Measurements from ENCODE around the gene SCN5A.

The SCN5A gene

DNA sequence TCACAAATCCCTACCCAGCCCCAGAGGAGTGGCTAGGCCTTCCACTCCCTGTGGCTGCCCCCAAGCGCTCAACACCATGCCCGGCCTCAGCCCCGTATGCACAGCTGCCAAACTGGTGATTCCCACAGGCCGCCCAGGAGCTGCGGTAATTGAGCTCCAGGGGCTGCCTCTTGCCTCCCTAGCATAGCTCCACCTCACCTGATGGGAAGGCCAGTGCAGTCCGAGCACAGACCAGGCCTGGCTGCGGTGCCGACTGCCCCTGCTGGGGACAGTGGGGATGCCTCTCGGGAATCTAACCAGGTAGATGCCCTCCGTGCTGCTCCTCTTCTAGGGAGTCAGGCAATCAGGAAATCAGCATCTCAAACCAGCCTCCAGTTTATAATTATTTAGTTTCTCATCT, 25.9 kb downstream of the SCN5A start:
- no peak for DNase-seq (ENCODE audit: low spot score)

DNA sequence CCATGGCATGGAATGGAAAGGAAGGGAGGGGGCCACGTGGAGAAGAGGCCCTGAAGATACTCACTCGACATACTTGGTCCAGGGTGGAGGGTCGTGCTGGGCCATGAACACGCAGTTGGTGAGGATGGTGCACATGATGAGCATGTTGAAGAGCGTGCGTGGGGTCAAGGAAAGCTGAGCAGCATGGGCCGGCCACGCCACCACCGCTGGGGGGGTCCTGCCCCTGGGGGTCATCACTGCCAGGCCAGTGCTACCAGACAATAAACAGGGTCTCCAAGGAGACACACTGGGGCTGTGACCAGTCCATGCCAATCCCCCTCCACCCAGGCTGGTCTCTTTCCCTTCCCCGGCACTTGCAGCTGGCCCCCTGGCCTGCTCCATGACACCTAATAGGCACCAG, 27.2 kb downstream of the SCN5A start:
- no peak for DNase-seq (ENCODE audit: low spot score)

DNA sequence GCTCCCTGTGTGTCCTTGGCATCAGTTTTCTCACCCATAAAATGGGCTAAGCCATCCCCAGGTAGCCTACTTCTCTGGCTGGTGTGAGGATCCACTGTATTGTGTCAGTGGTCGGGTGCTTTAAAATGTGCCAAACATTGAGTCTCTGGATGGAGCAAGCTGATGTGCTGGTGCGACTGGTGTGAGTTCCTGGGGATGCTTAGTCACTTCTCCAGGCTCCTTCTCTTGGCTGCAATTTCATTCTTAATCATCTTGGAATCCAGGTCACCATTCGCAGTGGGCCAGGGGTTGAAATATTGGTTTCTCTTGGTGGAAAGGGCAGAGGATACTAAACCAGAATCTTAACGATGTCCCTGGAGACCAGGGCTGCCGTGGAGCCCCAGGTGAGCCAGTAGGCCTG, 29.3 kb downstream of the SCN5A start:
- DNase-seq (ENCODE audit: low spot score): no peak

DNA sequence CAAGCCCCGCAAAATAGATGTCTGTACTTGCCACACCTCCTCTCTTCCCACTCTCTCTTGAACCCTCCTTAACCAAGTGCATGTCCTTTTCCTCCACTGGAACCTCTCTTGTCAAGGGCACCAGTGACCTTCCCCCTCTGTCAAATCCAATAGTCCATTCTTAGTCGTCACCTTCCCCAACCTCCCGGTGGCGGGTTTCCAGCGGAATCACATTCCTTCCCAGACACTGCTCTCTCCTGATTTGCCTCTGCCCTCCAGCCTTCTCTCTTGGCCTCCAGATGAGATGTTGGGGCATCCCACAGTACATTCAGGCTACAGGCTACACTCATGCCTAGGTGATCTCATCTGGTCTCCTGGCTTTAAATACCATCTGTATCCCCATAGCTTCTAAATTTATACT, 31.1 kb downstream of the SCN5A start:
- no peak for DNase-seq (ENCODE audit: low spot score)

DNA sequence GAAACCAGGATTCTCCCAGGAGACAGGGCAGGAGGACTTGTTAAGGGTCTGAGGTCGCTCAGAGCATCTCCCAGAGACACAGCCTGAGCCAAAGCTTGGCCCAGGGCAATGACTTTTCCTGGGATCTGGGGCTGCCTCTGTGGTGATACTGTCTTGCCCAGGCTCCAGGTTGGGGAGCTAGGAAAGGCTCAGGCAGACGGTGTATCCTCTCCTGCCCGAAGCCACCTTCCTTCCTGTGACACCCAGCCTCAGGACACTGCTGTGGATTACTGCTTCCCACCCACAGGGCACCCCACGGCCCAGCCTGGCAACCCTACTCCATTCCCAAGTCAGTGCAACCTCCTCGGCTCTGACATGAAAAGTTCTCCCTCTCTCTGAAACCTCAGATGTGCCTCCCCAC, 31.9 kb downstream of the SCN5A start:
- no peak for DNase-seq (ENCODE audit: low spot score)

DNA sequence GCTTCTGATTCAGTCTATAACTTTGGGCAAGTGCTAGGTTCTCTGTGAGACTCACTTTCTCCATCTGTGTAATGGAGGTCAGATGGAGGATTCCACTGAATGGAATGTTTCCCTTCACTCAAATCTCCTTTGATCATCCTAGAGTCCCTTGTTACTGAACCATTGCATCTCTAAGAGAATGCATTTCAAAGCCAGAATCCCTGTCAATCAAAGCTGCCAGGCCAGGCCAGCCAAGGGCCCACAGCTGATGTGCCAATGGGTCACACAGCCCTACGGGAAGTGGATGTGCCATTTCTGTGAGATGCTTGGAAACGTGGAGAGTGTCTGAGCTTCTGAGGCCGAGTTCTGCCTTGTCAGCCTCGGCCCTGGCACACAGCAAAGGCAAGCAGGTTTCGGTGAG, 32.4 kb downstream of the SCN5A start:
- no peak for DNase-seq (ENCODE audit: low spot score)

DNA sequence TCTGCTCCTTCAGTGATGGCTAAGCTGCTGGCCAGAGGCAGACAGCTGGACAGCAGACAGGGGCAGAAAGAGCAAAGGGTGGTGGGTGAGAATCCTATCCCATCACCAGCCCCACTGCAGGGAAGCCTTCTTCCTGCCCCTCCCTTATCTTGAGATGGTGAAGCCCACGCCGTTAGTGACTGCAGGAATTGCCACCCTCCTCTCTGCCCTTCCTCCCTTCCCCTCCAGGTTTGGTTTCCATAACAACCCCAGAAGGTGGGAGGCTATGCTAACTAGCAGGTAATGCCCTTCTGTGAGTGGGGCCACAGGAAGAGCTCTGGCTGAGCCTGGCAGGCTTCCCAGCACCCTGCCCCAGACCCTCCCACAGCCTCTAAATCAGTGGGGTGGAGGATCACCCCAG, 32.8 kb downstream of the SCN5A start:
- DNase-seq (ENCODE audit: low spot score): no peak

DNA sequence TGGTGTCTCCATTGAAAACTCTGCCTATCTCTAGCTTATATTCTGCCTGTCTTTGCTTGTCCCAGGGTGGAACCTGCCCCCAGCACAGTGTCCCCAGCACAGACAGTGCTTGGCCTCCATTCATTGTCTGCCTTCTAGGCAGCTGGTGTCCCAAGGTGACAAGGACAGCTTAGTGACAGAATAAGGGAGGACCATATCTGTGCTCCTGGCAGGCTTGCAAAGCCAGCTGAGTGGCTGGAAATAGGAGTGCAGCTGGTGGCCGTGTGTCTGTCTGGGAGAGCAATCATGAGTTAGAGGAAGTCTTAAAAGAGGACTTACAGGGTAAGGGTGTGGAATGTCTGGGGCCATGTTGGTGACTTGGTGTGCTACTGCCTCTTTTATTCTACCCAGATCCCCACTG, 33.4 kb downstream of the SCN5A start:
- DNase-seq (ENCODE audit: low spot score): no peak

DNA sequence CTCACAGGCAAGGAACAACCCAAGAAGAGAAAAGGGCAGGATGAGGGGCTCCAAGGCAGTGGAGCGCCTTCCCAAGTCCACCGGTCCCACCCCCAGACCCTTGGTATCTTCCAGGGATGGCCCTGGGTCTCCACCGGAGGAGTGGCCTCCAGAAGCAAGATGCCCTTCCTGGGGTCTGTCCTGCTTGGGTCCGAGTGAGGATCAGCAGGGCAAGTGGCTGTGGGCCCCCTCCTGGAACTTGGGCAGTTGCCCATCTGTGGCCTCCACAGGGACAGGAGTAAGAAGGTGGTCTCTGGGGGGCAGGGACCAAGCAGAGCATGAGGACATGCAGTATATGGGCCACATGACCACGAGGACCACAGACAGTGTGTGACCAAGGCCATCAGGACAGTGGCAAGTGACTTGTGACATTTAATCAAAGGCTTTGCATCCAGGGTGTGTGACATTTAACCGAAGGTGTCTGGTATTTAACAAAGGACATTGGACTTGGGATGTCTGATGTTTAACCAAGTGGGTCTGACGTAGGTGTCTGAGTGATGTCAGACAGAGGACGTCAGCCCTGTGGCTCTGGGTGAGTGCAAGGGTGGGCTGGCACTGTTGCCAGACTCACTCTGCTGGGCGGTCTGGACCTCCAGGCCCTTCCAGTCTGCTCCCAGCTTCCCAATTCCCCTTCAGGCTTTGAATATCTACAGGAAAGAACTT, 34.7 kb downstream of the SCN5A start:
- DNase-seq (ENCODE audit: low spot score): no peak

DNA sequence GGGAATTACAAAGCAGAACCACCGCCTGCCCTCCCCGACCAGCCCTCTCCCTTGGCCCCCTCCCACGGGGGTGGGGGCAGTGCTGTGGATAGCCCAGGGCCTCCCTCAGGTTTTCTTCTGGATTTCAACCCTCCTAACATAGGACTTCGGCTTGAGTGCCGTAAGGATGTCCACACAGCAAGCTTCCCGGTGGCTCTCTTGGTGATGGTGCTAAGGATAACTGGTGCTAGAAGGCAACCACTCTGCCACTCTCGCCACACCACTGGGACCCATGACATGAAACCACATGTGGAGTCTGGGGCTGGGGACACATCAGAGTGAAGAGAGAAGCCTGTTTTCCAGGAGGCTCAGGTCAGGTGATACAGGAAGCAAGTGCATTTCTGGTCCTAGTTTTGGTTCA, 35.4 kb downstream of the SCN5A start:
- DNase-seq (ENCODE audit: low spot score): no peak

DNA sequence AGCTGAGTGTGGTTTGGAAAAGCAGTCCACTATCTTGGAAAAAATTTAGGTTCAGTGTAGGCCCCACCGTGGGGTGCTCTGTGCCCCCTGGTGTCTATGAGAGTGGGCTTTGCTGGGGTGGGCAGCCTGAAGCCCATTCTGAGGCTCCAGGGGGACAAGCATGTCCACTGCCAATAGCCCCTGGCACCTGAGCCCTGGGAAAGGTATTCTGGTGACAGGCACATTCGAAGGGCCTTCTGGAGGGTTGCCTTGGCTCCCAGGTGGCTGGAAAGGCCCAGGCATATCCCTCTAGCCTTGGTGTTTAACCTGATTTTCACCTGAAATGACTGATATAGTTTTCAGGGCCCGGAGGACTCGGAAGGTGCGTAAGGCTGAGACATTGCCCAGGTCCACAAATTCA, 36.1 kb downstream of the SCN5A start:
- DNase-seq (ENCODE audit: low spot score): no peak

DNA sequence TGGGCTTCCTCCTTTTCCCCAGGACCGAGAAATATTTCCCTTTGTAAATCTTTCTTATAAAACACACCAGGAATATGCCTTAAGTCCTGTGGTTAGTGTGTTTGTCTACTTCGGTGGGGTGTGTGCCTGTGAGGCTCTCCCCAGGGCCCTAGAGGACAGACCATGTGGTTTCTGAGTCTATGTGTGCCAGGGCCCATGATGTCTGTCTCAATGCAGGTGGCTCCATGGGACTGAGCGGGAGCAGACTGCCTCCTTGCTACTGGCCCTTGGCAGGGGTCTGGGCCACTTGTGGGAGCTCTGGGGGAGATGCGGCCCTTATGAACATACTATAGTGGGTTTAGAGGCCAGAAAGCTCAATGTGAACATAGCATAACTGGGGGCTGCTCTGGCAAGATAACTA, 37.6 kb downstream of the SCN5A start:
- no peak for DNase-seq (ENCODE audit: low spot score)

DNA sequence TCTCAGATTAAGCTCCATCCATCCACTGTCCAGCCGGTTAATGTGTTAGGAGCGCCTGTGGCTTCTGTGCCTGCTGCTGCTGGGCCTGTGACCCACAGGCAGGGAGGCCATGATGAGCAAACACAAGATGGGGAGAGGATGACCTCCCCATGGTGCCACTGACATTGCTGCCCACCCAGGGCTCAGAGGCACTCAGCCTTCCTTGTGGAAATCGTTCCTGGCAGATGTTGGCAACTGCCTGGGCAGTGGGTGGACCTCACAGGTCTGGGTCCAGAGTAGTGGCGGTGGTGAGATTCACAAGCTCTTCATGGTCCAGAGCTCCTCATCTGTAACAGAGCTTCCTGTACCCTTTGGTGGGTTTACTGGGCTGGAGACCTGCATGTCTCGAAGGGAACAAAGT, 38.6 kb downstream of the SCN5A start:
- no peak for DNase-seq (ENCODE audit: low spot score)

DNA sequence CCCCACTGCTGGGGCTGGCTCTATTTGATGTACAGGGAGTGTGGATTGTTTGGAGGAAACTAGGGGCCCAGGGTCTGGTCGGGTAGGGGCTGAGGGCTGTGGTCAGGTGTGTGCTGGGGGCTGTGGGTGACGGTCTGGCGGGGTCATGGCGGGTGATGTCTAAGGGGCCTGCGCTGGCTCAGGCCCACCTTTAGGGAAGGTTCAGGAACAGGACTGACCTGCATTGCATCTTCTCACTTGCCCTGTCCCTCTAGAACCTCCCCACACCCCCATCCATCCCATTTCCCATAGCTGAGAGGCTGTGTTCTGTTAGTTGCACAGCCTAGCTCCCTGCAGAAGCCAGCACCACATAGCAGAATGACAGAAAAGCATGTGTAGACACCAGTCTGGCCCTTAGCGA, 39.1 kb downstream of the SCN5A start:
- no peak for DNase-seq (ENCODE audit: low spot score)

DNA sequence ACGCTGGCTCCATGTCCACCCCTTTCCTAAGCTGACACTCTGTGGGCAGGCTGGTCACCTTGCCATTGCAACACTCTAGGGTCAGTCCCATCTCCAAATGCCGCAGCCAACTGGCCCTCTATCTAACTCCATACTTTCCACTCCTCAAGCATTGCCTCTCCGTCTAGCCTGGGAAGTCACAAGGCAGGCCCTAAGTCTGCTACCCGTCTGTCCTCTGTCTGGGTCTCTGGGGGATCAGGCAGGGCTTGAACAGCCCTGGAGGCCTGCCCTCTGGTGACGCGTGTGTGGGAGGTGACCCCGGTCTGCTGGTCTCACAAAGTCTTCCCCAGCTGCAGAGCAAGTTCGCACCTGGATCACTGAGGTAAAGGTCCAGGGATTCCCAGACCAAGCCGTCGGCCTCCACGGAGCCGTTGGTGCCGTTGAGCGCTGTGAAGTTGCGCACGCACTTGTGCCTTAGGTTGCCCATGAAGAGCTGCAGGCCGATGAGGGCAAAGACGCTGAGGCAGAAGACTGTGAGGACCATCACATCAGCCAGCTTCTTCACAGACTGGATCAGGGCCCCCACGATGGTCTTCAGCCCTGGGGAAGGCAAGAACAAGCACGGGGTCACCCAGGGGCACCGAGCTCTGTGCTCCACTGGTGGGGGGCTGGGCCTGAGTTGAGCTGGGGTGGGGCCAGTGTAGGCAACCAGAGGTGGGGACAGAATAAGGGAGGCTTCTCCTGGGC, 39.9 kb downstream of the SCN5A start:
- DNase-seq (ENCODE audit: low spot score): no peak

DNA sequence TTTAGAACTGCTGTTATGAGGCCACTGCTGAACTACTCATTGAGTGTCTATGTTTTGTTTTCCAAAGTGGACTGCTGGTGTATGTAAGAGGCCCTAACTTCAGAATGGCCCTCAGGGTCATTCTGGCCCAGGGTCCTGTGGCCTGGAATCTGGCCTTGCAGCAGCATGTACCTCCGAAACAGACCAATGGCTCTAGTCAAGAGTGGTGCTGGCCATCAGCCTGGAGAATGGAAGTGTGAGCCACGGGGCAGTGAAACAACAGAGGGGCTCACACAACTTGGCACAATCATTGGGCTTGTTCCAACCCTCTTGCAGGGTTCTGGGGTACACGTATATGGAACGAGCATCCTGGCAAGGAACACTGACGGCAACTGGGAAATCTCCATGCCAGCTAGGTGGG, 40.5 kb downstream of the SCN5A start:
- no peak for DNase-seq (ENCODE audit: low spot score)

DNA sequence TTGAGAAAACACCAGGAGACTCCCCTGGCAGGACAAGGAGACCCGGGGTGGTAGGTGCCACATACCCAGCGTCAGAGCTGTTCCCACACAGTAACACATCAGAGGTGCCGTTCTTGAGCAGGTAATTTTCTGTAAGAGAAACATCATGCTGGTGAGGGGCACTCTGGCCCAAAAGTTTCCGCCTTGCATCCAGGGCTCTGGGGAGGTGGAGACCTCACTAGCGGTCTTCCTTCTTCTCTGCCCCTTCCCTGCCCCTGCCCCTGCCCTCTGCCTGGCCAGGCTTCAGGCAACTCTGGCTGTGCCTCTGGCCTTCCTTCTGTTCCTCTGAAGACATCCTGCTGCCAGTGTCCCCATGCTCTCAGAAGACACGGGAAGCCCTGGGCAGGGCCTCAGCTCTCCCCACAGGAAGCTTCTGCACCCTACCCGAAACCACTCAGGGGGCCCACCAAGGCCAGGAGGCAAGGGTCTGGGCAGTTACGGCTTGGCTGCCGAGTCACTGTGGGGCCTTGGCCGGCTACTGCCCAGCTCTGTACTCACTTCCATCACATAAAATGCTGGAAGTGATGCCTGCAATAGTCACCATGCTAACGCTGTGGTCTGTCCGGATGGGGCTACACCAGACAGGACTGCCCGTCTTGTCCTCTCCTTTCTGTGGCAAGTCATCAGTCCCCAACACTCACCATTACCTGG, 41.3 kb downstream of the SCN5A start:
- DNase-seq (ENCODE audit: low spot score): no peak

DNA sequence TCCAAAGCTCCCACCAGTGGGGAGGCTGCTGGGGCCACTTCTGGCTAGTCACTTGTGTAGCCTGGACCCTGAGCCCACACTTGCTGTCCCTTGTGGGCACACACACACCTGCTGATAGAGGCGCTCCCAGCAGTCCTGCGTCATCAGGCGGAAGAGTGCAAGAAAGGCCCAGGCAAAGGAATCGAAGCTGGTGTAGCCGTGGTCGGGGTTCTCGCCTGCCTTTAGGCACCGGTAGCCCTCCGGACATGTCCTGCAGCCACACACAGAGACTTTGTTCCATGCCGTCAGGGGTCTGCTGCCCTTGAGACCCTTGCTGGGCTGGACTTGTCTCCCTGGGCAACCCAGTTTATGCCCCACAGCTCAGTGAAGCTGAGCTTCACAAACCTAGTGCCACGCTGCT, 42.9 kb downstream of the SCN5A start:
- no peak for DNase-seq (ENCODE audit: low spot score)

DNA sequence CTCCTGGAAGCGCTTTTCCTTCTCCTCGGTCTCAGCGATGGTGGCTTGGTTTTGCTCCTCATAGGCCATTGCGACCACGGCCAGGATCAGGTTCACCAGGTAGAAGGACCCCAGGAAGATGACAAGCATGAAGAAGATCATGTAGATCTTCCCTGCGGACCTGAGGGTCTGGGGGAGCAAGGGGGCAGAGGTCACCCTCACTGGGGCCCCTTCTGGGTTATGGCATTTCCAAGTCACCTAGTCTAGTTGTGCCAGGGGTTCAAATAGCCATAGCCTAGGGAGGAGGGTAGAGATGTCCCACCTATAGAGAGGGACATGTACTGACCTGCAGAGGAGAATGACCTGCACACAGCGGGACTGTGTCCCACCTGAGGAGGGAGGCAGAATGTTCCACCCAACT, 43.5 kb downstream of the SCN5A start:
- no peak for DNase-seq (ENCODE audit: low spot score)

DNA sequence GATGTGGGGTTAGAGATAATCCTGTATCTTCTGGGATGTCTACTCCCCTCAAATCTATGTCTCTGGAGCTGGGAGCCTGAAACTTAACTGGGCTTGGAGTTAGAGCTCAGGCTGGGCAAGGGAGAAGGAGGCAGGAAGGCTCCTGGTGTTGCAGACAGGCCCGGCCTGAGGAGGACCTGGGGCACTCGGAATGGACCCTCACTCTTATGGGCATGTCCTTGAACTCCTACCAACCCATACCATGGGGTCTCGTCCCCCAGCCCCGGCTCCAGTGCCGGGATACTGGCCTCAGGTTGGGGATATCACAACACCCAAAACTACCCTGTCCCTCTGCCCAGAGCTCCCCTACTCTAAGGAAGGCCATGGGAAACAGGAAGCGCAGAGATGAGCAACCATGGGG, 45.2 kb downstream of the SCN5A start:
- no peak for DNase-seq (ENCODE audit: low spot score)

DNA sequence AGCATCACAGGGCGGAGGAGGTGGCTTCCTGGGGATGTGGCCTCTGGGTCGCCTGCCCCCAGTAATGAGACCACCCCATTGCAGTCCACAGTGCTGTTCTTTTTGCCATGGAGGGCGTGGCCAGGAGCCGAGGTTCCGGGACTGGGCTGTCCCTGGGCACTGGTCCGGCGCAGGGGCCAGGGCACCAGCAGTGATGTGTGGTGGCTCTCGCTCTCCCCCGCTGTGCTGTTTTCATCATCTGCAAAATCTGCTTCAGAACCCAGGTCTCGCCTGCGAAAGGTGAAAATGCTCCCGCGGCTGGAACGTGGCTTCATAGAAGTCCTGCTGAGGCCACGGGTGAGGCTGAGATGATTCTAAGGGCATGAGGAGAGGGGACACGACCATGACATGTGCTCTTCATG, 45.8 kb downstream of the SCN5A start:
- no peak for DNase-seq (ENCODE audit: low spot score)

DNA sequence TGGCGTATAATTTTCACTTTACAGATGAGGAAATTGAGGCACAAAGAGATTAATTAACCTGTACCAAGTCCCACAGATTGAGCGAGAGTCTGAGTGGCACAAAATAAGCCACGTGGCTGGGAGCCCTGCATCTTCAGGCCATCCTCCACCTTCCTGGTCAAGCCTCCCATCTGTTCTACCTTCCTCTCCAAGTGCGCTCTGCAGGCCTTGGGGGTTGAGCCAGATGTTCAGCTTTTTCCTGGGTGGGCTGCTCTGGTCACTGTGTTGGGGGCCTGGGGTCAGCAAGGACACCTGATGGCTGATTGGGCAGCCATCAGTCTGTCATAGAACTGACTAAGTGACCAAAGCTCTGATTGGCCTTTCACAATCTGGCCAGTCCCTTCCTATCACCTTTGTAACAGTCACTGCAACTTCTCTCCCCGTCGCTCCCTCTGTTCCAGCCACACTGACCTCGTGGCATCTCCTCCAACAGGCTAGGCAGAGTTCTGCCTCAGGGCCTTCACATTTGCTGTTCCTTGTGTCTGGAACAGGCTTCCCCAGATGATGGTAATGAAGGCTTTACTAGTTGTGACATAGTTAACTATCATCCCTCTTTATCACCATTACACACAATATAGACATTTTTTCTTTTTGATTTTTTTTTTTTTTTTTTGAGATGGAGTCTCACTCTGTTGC, 46.8 kb downstream of the SCN5A start:
- peak; percentile 16 for DNase-seq (ENCODE audit: low spot score)

Data from SK-N-DZ (cell line).